Measurements from ENCODE around the gene CORO2A.
"Not testable (repeated sequence)": the region's sequence is repeated elsewhere in the genome, so short reads cannot be mapped to it uniquely, and the experiment has no call there.

DNA sequence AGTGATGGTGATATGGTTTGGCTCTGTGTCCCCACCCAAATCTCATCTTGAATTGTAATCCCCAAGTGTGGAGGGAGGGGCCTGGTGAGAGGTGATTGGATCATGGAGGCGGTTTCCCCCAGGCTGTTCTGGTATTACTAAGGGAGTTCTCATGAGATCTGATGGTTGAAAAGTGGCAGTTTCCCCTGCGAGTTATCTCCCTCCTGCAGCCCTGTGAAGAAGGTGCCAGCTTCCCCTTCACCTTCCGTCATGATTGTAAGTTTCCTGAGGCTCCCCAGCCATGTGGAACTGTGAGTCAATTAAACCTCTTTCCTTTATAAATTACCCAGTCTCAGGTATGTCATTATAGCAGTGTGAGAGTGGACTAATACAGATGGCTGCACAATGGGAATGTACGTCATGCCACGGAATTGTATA is 17.9 kb downstream of the CORO2A start:
- not testable (repeated sequence) for TF ChIP-seq POLR2A, POLR2AphosphoS5, CTCF (IDR thresholded peaks at IDR 0.05)

Data from prostate gland (tissue), 2 donors.